GM18499 (cell line): ENCODE data around the gene SNX18.
"Not testable (repeated sequence)": the region's sequence is repeated elsewhere in the genome, so short reads cannot be mapped to it uniquely, and the experiment has no call there.

Source experiments
- ATAC-seq: cut with Tn5 transposase; IDR thresholded peaks from one replicate; pipeline ENCODE4 v1.9.1; 2021; ENCODE audit warnings: moderate number of reproducible peaks; ENCODE audit not compliant: insufficient read depth, unreplicated experiment

SNX18 gene

DNA sequence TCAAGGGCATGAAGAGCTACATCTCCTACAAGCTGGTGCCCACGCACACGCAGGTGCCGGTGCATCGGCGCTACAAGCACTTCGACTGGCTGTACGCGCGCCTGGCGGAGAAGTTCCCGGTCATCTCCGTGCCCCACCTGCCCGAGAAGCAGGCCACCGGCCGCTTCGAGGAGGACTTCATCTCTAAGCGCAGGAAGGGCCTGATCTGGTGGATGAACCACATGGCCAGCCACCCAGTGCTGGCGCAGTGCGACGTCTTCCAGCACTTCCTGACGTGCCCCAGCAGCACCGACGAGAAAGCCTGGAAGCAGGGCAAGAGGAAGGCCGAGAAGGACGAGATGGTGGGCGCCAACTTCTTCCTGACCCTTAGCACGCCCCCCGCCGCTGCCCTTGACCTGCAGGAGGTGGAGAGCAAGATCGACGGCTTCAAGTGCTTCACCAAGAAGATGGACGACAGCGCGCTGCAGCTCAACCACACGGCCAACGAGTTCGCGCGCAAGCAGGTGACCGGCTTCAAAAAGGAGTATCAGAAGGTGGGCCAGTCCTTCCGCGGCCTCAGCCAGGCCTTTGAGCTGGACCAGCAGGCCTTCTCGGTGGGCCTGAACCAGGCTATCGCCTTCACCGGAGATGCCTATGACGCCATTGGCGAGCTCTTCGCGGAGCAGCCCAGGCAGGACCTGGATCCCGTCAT is 1.4 kb downstream of the SNX18 start:
- no peak for ATAC-seq

DNA sequence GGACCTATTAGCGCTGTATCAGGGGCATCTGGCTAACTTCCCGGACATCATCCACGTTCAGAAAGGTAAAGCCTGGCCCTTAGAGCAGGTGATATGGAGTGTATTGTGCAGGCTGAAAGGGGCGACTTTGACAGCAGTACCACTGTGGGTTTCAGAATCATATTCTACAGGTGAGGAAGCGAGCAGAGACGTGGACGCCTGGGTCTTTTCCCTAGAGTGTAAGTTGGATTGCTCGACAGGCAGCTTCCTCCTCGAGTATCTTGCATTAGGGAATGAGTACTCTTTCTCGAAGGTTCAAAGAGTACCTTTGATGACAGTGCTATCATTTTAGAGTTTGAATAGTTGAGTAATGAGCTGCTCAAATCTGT is 1.9 kb downstream of the SNX18 start:
- no peak for ATAC-seq

DNA sequence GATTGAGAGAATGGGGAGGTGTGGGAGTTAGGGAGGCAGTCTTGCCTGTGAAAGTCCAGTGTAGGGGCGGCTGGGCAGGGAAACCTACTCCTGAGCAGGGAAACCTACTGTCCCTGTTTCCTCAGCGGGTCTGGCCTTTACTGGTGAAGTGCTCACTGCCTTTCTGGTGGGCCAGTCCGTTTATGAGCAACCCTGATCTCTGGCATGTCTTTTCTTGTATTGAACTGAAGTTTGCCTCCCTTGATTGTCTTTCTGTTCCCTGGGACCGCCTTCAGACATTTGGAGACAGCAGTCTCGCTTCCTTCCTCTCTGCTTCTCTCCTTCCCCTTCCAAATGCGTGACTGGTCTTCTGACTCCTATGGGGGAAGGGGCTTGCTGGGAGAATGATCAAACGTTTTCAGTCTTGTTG is 2.9 kb downstream of the SNX18 start:
- ATAC-seq = no peak

DNA sequence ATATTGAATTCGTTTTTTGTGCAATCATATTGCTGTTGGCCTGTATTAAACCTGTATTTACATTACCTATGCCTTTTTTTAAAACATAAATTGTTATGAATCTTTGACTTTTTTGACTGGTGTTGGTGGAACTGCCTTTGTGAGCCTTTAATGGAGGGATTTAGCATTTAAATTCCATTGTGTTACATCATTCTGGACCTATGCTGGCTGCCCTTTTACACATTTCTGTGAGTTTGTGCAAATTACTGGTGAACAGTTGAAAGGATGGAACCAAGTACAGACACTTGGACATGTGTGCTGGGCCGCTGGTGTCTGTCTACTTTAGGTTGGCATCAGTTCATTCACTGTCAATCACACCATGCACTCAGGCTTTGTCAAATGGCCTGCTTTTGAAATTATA is 3.4 kb downstream of the SNX18 start:
- no peak for ATAC-seq

DNA sequence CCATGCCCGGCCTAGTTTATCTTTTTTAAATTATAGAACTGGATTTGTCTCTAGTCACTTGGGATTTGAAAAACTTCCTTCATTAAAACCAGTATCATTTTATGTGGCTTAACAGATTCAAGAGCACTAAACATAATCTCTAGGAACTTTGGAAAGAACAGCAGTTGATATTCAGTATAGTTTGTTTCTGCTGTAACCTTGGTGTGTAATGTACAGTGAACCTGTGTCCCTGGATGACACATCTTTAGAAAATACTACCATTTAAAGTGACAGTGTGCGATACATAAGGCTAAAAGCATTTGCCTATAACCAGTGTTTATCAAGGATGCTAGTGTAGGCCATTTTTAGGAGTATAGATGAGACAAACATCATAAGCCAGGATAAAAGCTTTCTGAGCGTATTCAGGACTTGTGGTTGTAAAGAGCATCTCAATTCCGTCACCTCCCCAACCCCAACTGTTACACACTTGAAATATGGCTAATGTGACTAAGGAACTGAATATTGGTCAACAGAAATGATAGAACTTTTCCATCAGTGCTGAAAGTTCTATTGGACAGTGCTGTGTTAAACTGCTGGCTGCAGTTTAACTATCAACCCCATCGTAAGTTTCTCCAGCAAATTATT is 4.4 kb downstream of the SNX18 start:
- ATAC-seq = no peak

DNA sequence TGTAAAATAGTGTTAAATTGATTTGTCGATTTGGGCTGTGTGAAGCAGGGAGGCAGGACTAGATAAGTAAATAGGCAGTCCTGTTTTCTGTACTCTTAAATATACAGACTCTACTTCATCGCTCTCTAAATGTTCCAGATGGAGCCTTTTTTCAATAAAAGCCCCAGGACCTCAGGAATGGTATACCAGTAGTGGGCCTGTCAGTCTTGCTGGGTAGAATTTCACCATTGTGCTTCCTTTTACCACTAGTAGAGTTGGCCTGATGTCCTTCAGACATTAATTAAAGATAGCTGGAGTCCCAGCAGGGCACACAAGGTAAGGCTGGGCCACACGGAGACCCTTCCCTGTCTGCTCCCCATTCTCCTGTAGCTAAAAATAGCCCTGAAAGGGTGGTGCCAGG is 6.0 kb downstream of the SNX18 start:
- ATAC-seq = no peak

DNA sequence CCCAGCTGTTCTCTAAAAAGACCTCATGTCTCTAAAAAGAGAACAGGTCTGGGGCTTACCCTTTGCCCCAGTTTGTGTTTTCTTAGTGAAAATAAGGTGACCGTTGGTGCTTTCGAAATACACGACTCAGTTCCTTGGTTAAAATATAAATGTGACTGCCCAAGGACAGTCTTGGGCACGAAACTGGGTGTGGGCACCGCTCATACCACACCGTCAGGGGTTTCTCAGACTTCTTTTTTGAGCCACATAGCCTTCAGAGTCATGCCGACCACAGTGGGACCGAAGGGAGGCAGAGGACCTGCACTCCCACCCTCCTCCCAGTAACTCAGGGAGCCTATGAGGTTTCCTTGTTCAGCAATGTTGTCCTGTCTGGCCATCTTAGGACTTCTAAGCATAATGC is 6.5 kb downstream of the SNX18 start:
- ATAC-seq = no peak

DNA sequence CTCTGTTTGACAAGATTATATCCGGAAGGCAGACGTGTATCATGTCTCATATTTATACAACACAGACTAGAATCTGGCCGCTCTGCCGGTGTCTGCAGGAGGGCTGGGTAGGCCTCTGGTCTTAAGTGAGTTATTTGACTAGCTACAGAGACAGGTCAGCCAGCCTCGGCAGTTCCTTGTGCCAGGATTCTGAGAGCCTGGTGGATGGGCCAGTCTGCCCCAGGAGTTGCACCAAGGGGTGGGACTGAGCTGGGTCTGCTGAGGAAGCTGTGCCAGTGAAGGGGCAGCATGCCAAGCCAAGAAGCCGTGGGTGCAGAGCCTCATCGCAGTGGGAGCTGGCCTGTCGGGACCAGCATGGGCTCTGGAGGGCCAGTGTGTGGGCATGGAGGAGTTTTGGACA is 7.1 kb downstream of the SNX18 start:
- ATAC-seq = no peak

DNA sequence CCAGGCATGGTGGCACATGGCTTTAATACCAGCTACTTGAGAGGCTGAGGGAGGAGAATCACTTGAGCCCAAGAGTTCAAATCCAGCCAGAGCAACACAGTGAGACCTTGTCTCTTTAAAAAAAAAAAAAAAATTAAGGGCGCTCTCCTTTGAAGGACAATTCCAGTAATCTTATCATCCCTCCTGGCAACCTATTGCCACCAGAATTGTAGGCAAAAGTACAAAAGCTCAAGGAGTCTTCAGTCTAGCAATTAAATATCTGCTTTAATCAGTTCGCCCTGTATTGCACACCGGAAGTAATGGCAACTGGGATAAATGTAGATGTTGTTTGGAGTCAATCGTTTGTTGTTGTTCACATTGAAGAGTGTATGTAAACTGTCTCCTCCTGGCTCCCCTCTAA is 7.7 kb downstream of the SNX18 start:
- ATAC-seq = no peak

DNA sequence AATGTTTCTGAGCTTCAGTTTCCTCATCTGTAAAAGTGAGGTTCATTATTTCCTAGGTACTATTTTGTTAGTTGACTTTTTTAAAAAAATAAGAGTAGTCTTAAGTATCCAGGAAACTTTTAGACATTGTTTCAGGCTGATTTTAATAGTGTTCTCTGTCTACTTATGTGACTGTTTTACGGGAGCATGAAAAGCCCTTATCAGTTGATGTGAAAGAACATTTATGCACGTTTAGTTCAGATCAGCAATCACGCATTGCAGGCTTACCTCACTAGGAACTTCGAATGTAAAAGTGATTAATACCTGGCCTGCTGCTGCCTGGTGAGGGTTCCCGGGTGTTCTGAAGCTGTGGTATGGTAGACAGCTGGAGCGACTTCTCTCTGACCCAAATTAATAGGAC is 8.1 kb downstream of the SNX18 start:
- ATAC-seq = no peak

DNA sequence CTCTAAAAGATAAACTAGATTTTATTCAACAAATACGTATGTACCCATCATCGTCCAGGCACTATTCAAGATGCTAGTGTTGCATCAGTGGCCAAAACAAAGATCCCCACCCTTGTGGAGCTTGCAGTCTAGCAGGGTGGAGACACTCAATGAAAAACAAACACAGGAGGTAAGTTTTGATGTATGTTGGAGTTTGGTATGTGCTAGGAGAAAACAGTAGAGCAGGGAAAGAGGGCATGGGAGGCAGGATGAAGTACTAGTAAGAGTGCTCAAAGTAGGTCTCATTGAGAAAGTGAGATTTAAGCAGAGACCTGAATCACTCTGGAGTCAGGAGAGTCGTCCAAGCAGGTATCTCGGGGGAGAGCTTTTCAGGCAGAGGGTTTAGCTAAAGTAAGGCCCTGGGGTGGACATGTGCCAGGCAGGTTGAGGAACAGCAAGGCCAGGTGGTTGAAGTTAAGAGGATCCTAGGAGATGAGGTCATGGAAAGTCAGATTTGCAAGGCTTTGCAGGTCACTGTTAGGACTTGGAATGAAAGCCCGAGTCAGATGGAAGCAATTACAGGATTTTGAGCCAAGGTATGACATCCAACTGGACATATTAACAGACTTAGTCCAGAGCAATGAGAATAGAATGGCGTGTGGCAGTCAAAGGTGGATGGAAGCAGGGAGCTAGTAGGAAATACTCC is 9.2 kb downstream of the SNX18 start:
- no peak for ATAC-seq

DNA sequence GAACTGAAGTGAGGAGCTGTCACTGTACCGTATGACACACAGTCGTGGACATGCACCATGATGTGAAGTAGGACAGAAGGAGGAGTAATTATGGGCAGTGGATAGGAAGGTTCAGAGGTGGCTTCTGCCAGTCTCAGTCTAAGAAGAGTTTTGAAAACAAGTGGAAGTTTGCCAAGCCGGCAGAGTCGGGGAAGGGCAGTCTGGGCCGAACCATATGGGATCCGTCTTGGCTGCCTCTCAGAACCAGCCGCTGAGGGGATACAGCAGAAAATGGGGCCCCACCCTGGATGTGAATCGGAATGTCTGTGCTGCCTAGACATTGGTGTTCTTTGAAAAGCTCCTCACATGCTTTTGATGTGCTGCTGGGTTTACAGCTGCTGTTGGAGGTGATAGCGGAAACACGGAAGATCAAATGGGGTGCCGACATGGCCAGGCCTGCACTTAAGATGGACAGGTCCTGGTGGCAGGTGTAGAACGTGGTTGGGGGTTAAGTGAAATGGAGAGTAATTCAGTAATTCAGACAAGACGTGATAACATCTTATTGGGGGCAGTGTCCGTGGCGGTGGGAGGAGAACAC is 11.2 kb downstream of the SNX18 start:
- ATAC-seq = no peak

DNA sequence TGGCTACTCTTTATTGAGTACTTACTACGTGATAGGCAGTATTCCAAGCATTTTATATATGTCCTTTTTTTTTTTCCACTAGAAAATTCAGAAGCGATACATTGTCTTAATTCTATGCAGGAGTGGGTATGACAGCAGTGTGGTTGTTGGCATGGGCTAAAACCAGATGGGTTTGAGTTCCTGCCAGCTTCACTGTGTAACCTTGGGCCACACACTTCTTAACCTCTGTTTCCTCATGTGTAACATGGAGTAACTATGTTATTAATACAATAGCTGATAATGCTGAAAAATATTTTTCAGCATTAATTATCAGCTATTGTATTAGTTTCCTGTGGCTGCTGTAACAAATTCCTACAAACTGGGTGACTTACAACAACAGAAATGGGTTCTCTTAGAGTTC is 12.0 kb downstream of the SNX18 start:
- no peak for ATAC-seq

DNA sequence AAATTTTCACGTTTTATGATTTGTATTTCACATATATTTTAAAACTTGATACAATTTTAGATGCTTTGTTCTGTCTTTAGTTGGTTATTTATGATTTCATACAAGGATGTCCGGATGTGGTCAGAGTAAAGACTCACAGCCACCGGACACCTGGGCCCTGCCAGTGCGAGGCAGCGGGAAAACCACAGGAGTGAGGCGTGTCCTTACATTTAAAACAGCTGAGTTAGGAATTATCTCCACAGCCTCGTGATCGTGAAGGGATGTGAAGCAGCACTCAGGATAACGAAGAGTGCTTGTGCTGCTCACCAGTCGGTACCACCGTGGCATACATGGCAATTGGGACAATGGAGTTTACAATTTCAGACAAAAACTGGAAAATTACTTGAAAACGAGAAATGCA is 14.0 kb downstream of the SNX18 start:
- no peak for ATAC-seq

DNA sequence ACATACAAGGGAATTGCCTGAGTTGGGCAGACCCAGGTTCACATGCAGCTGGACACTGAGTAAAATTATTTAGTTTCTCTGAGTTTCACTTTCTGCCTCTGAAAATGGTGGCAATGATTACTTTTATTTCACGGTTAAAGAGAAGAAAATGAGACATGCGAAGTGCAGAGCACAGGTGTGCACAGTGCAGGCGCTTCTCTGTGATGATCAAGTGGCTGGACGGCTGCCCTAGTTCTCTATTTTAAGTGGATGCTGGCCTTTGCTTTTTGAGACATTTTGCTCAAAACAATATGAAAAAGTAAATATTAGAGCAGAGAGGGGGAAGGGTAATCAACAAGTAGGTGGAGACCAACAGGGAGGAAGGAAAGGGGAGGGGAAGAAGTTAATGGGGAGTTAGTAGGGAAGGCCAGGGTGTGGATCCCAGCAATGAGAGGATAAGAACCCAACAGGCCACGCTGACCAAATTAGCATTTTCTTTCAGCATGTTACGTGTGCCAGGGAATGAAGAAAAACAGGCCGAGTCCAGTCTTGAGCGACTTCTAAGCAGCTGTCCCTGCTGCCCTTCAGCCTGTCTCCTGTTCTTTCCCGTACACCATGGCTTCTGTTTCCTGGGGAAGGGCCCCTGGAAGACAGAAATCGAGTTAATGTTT is 16.1 kb downstream of the SNX18 start:
- no peak for ATAC-seq

DNA sequence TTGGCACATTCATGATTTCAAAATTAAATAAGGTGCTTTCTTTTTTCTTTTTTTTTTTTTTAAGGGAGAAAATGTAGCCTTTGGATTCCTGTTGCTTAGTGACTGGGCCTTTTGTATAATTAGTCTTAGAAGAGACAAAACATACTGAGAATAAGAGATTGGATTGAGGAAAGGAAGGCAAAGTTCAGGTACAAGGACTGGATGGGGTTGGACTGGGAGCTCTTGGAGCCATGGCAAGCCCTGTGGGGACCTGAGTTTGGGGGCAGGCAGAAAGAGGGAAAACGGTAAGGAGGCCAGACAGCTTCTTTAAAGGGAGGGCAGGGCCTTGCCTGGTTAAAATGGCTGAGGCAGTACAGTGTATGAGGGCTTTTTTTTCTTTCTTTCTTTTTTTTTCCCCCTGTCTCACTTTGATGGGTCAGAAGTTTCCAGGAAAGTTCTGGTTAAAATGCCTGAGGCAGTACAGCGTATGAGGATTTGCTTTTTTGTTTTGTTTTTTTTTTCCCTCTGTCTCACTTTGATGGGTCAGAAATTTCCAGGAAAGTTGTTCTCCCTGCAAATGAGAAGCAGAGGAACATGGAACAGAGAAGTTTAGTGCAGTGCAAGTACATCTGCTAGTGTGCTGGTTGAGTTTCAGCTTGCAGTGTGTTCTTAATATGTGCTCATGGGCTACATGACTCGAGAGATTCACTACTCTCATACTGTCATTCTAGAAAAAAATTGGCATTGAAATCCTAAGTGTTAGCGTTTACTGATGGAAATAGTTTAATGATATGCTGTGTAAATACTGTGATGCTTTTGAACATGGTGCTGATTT is 16.8 kb downstream of the SNX18 start:
- ATAC-seq = no peak

DNA sequence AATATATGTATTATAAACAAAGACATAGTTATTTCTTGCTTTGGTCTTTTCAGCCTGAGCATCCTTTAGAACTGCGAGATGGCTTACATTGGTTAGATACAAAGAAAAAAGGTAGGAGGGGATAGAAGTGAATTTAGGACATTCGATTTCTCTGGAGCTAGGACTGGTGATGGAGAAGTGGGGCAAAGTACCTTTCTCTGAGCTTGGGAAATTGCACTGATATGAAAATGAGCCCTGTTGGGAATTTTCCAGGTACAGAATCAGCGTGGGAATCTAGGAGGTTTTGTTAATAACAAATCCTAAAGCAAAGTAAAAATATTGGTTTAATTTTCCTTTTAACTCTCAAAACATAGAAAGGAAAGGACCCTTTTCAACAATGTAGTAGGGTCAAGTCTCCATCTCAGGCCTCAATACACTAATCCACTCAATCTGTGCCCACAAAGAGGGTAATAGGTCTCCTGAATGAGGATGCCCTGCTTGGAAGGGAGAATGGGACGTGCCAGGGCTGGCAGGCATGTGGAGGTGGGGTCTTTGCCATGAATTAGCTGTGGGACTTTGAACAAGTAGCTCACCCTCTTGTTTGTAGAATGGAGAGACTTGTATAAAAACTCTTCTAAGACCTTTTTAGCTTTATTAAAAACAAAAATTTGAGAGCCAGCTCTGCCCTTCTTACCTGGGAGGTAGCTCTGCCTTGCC is 17.7 kb downstream of the SNX18 start:
- ATAC-seq = no peak

DNA sequence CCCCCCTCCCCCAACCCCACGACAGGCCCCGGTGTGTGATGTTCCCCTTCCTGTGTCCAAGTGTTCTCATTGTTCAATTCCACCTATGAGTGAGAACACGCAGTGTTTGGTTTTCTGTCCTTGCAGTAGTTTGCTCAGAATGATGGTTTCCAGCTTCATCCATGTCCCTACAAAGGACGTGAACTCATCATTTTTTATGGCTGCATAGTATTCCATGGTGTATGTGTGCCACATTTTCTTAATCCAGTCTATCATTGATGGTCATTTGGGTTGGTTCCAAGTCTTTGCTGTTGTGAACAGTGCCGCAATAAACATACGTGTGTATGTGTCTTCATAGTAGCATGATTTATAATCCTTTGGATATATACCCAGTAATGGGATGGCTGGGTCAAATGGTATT is 18.8 kb downstream of the SNX18 start:
- ATAC-seq = not testable (repeated sequence)

DNA sequence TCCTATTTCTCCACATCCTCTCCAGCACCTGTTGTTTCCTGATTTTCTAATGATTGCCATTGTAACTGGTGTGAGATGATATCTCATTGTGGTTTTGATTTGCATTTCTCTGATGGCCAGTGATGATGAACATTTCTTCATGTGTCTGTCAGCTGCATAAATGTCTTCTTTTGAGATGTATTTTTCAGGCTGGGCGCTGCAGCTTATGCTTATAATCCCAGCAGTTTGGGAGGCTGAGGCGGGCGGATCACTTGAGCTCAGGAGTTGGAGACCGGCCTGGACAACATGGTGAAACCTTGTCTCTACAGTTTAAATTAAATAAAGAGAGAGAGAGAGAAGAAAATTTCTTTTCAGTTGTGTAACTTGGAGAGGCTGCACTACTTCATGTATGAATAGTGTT is 19.3 kb downstream of the SNX18 start:
- ATAC-seq = not testable (repeated sequence)

DNA sequence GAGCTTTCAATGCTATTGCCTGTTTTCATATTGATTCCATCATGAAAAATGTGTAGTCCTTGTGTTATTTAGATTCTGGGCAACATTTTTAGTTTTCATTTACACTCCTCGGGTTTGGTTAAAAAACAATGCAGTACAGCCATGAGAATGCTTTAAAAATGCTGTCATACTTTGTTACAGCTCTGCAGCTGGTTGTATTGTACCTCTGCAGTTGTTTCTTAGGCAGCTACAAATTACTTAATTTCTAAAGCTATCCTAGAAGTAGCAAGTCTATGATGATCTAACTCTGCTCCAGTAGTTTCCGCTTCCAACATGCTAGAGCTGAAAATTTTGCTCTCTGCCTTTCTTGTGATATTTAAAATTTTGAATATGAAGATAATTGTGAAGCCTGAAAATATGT is 20.2 kb downstream of the SNX18 start:
- no peak for ATAC-seq
